Liver (tissue), 9 donors: ENCODE data around the gene DPYSL4. TPM values are rescaled to one million over a fixed set of nuclear protein-coding genes. Genes with fewer than 3 reads are reported as not detected.

Source experiments
- DNase-seq: peaks from one replicate; pipeline ENCODE4 v3.0.0-alpha.2; 2017; ENCODE audit warnings: low spot score
- H3K27ac ChIP-seq, 2 donors: one replicate each; pipeline ENCODE4 v1.7.0; 2013; ENCODE audit warnings: inconsistent platforms in 2 of 2, low read length in 2 of 2, control low read depth in 1 of 2, low read depth in 1 of 2, mild to moderate bottlenecking in 1 of 2
- H3K27me3 ChIP-seq, 4 donors: one replicate each; pipeline versions ENCODE4 v1.6.1 to v1.7.0; 2013; ENCODE audit warnings: low read length in 3 of 4, inconsistent platforms in 1 of 4, mild to moderate bottlenecking in 1 of 4, moderate library complexity in 1 of 4; ENCODE audit not compliant: control insufficient read depth in 4 of 4, insufficient read depth in 4 of 4
- H3K36me3 ChIP-seq, 4 donors: one replicate each; pipeline versions ENCODE4 v1.6.1 to v1.7.0; 2013; ENCODE audit warnings: low read length in 3 of 4, mild to moderate bottlenecking in 3 of 4, low read depth in 1 of 4, moderate library complexity in 1 of 4; ENCODE audit not compliant: control insufficient read depth in 4 of 4, insufficient read depth in 3 of 4
- H3K4me1 ChIP-seq, 4 donors: one replicate each; pipeline versions ENCODE4 v1.6.1 to v1.7.0; 2013; ENCODE audit warnings: low read length in 3 of 4, mild to moderate bottlenecking in 3 of 4, moderate library complexity in 1 of 4; ENCODE audit not compliant: control insufficient read depth in 4 of 4, insufficient read depth in 4 of 4
- H3K4me3 ChIP-seq, 3 donors: one replicate each; pipeline versions ENCODE4 v1.6.1 to v1.7.0; 2013; ENCODE audit warnings: low read length in 3 of 3, control low read depth in 1 of 3, low read depth in 1 of 3, mild to moderate bottlenecking in 1 of 3
- H3K9ac ChIP-seq, 2 donors: one replicate each; pipeline ENCODE4 v1.7.0; 2013; ENCODE audit warnings: low read length in 2 of 2, mild to moderate bottlenecking in 2 of 2, moderate library complexity in 2 of 2, control low read depth in 1 of 2, low read depth in 1 of 2
- H3K9me3 ChIP-seq, 4 donors: one replicate each; pipeline versions ENCODE4 v1.6.1 to v1.7.0; 2013; ENCODE audit warnings: low read length in 3 of 4; ENCODE audit not compliant: control insufficient read depth in 4 of 4
- CTCF ChIP-seq: fragments of 150-350 bp; IDR thresholded peaks from 2 replicates; pipeline ENCODE4 v1.5.1; 2017; ENCODE audit warnings: improper control_type of control experiment, low read depth, low read length; ENCODE audit not compliant: missing input control
- EGR1 ChIP-seq, 2 donors: IDR thresholded peaks; 2 replicates each; pipeline ENCODE4 v1.6.1; 2016 to 2018; ENCODE audit warnings: antibody characterized with exemption in 2 of 2, low read depth in 2 of 2
- FOXA2 ChIP-seq: IDR thresholded peaks from 2 replicates; pipeline ENCODE4 v1.6.1; 2016; ENCODE audit warnings: antibody characterized with exemption
- GABPA ChIP-seq, 2 donors: IDR thresholded peaks in 1 of 2; conservative IDR thresholded peaks in 1 of 2; 2 replicates each; pipeline ENCODE4 v1.6.1; 2016; ENCODE audit warnings: antibody characterized with exemption in 2 of 2, mild to moderate bottlenecking in 1 of 2, moderate library complexity in 1 of 2
- HNF4A ChIP-seq, 2 donors: conservative IDR thresholded peaks; 2 replicates each; pipeline ENCODE4 v1.6.1; 2016; ENCODE audit warnings: antibody characterized with exemption in 2 of 2, mild to moderate bottlenecking in 2 of 2
- MAX ChIP-seq: IDR thresholded peaks from 2 replicates; pipeline ENCODE4 v1.6.1; 2016; ENCODE audit warnings: antibody characterized with exemption
- RAD21 ChIP-seq, 2 donors: IDR thresholded peaks; 2 replicates each; pipeline ENCODE4 v1.6.1; 2016; ENCODE audit warnings: antibody characterized with exemption in 2 of 2, mild to moderate bottlenecking in 2 of 2
- REST ChIP-seq: IDR thresholded peaks from 2 replicates; pipeline ENCODE4 v1.6.1; 2016; ENCODE audit warnings: antibody characterized with exemption, mild to moderate bottlenecking
- RXRA ChIP-seq, 2 donors: IDR thresholded peaks; 2 replicates each; pipeline ENCODE4 v1.6.1; 2017 to 2018; ENCODE audit warnings: antibody characterized with exemption in 2 of 2, mild to moderate bottlenecking in 1 of 2
- SP1 ChIP-seq: IDR thresholded peaks from 2 replicates; pipeline ENCODE4 v1.6.1; 2018; ENCODE audit warnings: antibody characterized with exemption, mild to moderate bottlenecking
- TAF1 ChIP-seq: conservative IDR thresholded peaks from 2 replicates; pipeline ENCODE4 v1.6.1; 2016; ENCODE audit warnings: antibody characterized with exemption, mild to moderate bottlenecking
- YY1 ChIP-seq: IDR thresholded peaks from 2 replicates; pipeline ENCODE4 v1.6.1; 2016; ENCODE audit warnings: antibody characterized with exemption, mild to moderate bottlenecking
- WGBS: extraction: QIAGEN DNeasy Blood & Tissue Kit; methylation state at CpG from one replicate; pipeline ENCODE4 v1.1.7; 2013; 5-methylcytosine and 5-hydroxymethylcytosine counted together
- polyA plus RNA-seq, 2 donors: library from polyadenylated mRNA; stranded (reverse) in 1 of 2; unstranded in 1 of 2; fragments of 200-250 nt in 1 of 2; fragments of >200 nt in 1 of 2; fragmentation: Nextera tagmentation in 1 of 2; extraction: Ambion mirVana in 1 of 2; gene quantifications; one replicate each; pipeline versions ENCODE4 v1.2.1 to v1.2.3, GENCODE V29; 2013 to 2015
- total RNA-seq, 2 donors: library from RNA; depleted of rRNA; stranded (reverse); fragments of >200 nt; gene quantifications; one replicate each; pipeline ENCODE4 v1.2.3, GENCODE V29; 2014
- donor health status: healthy.
- donor health status: healthy.
- donor health status: healthy.
- donor health status: healthy.
- donor health status: healthy.

DPYSL4 gene
- total and polyA plus RNA-seq, 4 donors = 0.19 to 2.2 (median 0.26) TPM

GRCh38 chr10:132141076-132141475 is 45.7 kb upstream of the DPYSL4 start:
- Histone ChIP-seq H3K9ac (no peak overlapping the region), H3K27me3 (no peaks in the 10 kb centered on the region), H3K4me3 (no peak overlapping the region), H3K9me3 (no peaks in the 10 kb centered on the region), H3K4me1 (no peaks in the 10 kb centered on the region), H3K36me3 (no peaks in the 10 kb centered on the region), H3K27ac (no peak overlapping the region)
- 87% methylated on average over 7 of the region's 7 CpGs for WGBS
- no peak for DNase-seq
- no peak for TF ChIP-seq TAF1
- no peak for TF ChIP-seq YY1
- no peak for TF ChIP-seq RXRA (IDR thresholded peaks at IDR 0.05)
- no peak for TF ChIP-seq REST
- no peak for TF ChIP-seq RAD21 (IDR thresholded peaks at IDR 0.05)
- no peak for TF ChIP-seq CTCF
- no peak for TF ChIP-seq SP1
- TF ChIP-seq FOXA2 = no peak
- TF ChIP-seq MAX = no peak
- no peak for TF ChIP-seq HNF4A (conservative IDR thresholded peaks at IDR 0.05)

GRCh38 chr10:132141526-132142395 is 45.0 kb upstream of the DPYSL4 start:
- Histone ChIP-seq H3K27me3 (no peaks in the 10 kb centered on the region), H3K9me3 (no peaks in the 10 kb centered on the region), H3K27ac (no peak overlapping the region), H3K4me3 (no peak overlapping the region), H3K9ac (no peak overlapping the region), H3K4me1 (no peaks in the 10 kb centered on the region), H3K36me3 (no peaks in the 10 kb centered on the region)
- DNase-seq = no peak
- 86% methylated on average over 32 of the region's 32 CpGs for WGBS
- no peak for TF ChIP-seq YY1
- TF ChIP-seq EGR1 (IDR thresholded peaks at IDR 0.05; ENCODE audit: low read depth in 2 of 2) = no peak
- no peak for TF ChIP-seq GABPA (IDR thresholded peaks at IDR 0.05 in 1 of 2, conservative IDR thresholded peaks at IDR 0.05 in 1 of 2)
- no peak for TF ChIP-seq REST
